Hindlimb muscle (tissue), 1 donor: ENCODE measurements around the gene PARP3. TPM values are rescaled to one million over a fixed set of nuclear protein-coding genes. Genes with fewer than 3 reads are reported as not detected.
"Not testable (repeated sequence)": the region's sequence is repeated elsewhere in the genome, so short reads cannot be mapped to it uniquely, and the experiment has no call there.

Experiments
- DNase-seq: peaks from one replicate; pipeline ENCODE4 v3.0.0-alpha.2; 2013
- polyA plus RNA-seq: library from polyadenylated mRNA; unstranded; fragments of 120-200 nt; gene quantifications from one replicate; pipeline ENCODE4 v1.2.1, GENCODE V29; 2013; ENCODE audit not compliant: insufficient read length

The PARP3 gene
- polyA plus RNA-seq, 1 donor = 7.4 TPM

DNA sequence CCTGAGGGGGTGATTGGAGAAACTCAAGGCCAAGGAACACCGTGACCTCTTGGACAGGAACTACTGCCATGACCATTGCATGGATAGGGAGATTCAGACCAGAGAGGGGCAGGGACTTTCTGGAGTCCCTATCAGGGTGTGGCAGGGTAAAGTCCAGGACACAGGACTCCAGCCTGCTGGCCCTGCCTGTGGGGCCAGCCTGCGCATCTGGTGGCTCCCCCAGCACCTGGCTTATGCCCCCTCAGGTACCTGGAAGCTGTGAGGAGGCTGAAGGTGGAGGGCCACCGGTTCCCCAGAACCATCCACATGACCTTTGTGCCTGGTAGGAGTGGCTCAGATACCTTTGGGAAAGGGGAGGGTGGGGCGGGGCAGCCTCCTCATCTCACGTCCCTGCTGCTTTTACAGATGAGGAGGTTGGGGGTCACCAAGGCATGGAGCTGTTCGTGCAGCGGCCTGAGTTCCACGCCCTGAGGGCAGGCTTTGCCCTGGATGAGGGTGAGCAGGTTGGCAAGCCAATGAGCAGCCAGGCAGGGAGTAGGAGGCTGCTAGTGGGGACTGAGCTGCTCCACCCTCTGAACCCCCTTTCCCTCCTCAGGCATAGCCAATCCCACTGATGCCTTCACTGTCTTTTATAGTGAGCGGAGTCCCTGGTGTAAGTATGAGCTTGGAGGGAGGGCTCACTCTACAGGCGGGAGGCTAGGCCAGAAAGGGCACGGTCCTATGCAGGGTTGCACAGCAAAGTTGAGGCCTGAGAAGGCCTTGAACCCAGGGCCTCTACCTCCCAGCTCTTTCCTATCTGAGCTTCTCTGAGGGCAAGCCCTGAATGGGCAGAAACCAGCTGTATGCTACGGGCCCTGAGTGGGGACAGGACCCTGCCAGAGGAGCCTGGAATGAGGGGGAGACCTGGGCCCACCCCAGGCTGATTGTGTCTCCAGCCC lies 44.1 kb downstream of the PARP3 start:
- no peak for DNase-seq

DNA sequence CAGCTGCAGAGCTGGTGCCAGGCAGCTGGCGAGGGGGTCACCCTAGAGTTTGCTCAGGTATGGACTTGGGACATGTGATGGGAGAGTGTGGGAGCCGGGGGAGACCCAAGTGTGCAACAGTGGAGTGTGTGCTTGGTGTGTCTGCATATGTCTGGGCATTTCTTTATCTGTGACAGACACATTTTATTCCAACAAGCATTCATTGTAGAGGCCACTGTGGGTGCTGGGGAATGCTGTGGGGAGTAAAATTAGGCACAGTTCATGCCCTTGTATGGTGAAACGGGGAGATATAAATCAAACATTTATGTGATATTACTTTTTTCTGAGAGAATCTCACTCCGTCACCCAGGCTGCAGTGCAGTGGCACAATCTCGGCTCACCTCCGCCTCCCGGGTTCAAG lies 45.4 kb downstream of the PARP3 start:
- no peak for DNase-seq

DNA sequence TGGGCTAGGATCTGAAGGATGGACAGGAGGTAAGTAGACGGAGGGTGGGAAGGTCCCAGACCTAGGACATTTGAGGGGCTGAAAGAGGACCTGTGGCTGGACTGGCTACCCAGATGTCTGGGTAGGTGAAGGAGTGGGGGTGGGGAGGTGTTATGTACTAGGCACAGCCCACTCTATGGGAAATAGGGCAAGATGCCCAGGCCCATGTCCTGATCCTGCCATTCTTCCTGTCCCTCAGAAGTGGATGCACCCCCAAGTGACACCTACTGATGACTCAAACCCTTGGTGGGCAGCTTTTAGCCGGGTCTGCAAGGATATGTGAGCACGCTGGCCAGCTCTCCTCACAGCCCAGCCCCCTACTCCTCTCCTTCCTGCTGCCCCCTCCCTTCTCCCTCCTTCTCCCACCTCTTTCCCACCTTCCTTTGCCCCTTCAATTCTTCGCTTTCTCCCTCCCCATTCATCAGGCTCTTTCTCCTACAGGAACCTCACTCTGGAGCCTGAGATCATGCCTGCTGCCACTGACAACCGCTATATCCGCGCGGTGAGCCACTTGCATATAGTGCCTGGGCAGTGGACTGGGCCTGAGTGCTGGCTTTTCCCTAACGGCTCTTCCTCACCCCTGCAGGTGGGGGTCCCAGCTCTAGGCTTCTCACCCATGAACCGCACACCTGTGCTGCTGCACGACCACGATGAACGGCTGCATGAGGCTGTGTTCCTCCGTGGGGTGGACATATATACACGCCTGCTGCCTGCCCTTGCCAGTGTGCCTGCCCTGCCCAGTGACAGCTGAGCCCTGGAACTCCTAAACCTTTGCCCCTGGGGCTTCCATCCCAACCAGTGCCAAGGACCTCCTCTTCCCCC lies 46.4 kb downstream of the PARP3 start:
- DNase-seq = no peak

DNA sequence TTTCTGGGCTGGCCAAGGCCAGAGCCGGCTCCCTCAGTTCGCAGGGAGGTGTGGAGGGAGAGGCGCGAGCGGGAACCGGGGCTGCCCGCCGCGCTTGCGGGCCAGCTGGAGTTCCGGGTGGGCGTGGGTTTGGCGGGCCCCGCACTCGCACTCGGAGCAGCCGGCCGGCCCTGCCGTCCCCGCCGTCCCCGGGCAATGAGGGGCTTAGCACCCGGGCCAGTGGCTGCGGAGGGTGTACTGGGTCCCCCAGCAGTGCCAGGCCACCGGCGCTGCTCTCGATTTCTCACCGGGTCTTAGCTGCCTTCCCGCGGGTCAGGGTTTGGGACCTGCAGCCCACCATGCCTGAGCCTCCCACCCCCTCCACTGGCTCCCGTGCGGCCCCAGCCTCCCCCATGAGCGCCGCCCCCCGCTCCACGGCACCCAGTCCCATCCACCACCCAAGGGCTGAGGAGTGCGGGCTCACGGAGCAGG lies 48.4 kb downstream of the PARP3 start:
- not testable (repeated sequence) for DNase-seq

DNA sequence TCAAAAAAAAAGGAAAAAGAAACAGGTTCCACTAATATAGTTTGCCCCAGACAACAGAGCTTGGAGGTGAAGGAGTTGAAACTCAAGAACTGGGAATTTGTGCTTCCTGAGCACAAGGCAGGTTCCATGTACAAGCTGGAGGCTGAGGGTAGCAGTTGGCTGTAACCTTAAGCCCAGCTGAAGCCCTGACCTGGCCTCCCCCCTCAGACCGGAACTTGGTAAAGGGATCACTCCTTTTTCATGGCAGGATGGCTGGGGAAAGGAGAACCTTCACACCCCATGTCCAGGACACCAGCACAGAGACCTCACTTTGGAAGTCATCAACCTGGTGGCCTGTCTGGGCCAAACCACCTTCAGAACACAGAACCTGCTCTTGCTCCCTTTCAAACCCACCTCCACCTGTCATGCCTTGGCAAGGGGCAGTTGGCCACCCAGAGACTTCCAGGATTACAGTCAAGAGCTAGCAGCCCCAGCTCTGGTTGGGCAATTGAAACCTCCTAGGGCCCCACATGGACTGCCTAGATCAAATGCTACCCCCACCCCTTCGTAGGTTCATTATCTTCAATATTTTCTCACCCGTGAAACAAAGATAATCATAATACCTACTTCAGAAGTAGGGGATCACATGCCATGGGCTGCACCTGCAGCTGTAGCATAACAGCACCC lies 50.0 kb downstream of the PARP3 start:
- no peak for DNase-seq

DNA sequence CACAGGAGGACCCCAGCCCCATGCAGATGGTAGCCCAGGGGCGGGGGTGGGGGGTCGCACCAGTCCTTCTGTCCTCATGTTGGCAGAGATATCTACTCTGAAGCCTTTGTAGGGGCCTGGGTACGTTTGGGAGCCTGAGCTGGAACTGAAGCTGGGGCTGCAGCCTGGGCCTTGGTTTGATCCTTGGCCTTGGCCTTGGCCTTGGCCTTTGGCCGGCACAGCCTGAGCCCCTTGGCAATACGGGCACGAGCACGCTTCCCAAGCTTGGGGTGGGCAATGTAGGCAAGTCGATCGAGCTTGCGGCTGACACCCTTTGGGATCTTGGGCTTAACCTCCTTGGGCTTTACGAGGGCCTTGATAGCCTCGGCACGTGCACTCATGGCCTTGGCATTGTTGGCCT lies 51.5 kb downstream of the PARP3 start:
- not testable (repeated sequence) for DNase-seq

DNA sequence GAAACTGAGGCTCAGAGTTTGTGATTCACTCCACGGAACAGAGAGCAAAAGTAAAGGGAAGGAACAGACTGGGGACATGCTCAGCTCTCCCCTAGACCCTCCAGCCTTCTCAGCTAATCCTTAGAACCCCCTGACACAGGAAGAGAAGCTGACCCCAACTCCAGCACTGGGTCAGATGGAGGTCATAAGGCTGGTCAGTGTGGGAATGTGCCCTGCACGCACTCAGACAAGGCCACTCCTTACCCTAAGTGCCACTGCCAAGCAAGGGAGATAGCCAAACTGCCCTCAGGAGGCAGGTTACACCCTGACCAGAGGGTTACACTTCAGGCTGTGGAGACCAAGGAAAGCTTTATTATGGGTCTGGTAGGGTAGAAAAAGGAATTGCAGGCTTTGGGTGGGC lies 52.4 kb downstream of the PARP3 start:
- DNase-seq = no peak

DNA sequence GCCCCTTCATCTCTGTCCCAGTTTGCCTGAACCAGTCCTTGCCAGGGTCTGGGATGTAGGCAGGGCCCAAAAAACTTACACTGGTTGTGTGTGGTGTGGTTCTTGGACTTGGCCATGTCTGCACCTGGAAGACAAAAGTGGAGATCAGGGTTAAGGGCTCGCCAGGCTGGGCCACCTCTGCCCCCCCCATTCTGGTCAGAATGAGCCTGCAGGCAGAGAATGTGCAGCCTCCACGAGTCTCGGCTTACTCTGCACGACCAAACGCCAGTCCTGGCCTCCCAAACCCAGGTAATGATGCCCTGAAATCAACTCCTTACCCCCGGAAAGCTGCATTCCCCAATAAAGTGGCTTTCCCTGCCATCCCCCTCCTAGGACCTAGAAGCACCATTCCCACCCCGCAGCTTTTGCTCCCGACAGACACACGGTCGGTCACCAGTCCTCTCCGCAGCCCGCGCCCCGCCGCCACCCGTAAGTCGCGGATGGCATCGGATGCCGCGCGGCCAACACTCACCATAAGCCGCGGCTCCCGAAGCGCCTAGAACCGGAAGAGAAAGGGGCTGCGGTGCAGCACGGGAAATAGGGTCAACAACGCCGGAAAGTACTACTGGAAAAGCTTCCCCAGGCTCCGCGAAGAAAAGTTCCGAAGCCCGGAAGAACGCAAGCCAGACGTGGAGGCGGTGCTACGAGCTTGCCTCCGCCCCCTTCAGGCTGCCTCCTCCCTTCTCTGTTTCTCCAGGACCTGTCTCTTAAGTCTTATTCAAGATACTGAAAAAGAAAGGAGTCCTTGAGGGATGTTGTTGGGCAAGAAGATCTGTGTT lies 53.4 kb downstream of the PARP3 start, which contains the start of gene RPL29:
Gene RPL29 (minus strand): TSS at position 550 of the 818 bp plus-strand sequence. CDS start 434 bp downstream, at position 116.
- peak; percentile 95 for DNase-seq

DNA sequence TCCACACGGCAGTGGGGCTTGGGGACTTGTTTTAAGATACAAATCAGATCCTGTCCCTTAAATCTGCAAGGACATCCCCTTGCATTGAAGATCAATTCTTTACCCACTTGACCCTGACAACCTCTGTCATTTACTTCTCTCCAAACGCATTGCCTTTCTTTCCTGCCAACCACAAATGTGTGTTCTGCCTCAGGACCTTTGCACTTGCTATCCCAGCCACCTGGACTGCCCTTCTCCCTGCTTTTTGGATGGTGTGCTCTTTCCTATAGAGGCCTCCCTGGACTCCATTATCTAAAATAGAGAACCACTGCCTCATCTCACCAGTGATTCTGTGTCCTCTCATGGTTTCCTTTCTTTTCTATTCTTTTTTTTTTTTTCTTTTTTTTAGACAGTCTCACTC lies 55.0 kb downstream of the PARP3 start:
- no peak for DNase-seq

DNA sequence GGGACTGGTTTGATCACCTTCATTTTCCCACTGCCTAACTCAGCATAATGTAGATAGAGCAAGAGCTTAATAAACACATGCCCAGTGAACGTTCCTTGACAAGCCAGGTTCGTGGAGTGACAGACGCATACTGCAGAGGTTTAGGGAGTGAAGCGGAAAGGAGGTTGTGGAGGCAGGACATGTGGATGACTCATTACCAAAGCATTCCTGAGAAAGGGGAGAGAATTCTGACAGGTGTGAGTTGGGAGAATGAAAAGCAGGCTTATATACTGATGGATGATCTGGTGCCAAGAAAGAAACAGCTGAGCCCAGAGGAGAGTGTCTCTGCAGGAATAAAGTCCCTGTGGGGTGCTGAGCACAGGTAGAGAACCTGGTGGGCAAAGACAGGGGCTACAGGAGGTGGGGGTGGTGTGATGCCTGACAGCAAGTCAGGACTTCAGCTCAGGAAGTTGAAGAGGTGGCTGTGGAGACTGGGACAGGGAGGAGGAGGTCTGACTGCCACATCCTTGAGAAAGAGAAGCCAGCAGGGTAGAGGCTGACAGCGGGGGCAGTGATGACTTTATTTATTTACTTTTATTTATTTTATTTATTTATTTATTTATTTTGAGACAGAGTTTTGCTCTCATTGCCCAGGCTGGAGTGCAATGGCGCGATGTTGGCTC lies 55.9 kb downstream of the PARP3 start:
- DNase-seq = no peak

Other genes starting within 250 kb of the PARP3 start
- 0.43 TPM for gene GRM2, start 235.3 kb upstream of the PARP3 start, polyA plus RNA-seq
- gene IQCF6, start 163.1 kb upstream of the PARP3 start, polyA plus RNA-seq = not detected
- not detected for gene IQCF2, start 80.7 kb upstream of the PARP3 start, polyA plus RNA-seq
- gene IQCF5, start 66.8 kb upstream of the PARP3 start, polyA plus RNA-seq = not detected
- not detected for gene IQCF1, start 39.0 kb upstream of the PARP3 start, polyA plus RNA-seq
- gene RRP9, start 459 bp upstream of the PARP3 start, polyA plus RNA-seq = 15.9 TPM
- 0.67 TPM for gene GPR62, start 13.0 kb downstream of the PARP3 start, polyA plus RNA-seq
- gene PCBP4, start 25.1 kb downstream of the PARP3 start, polyA plus RNA-seq = 64.7 TPM
- 22.3 TPM for gene ABHD14B, start 31.7 kb downstream of the PARP3 start, polyA plus RNA-seq
- gene ABHD14A, start 32.7 kb downstream of the PARP3 start, polyA plus RNA-seq = 14.7 TPM
- 19.3 TPM for gene ACY1, start 41.2 kb downstream of the PARP3 start, polyA plus RNA-seq
- 3,089 TPM for gene RPL29, start 53.5 kb downstream of the PARP3 start, polyA plus RNA-seq
- 18.3 TPM for gene DUSP7, start 114.2 kb downstream of the PARP3 start, polyA plus RNA-seq
- gene POC1A, start 212.1 kb downstream of the PARP3 start, polyA plus RNA-seq = 4.2 TPM